Adrenal gland (tissue), 12 donors: ENCODE results near the gene EED. TPM values are rescaled to one million over a fixed set of nuclear protein-coding genes. Genes with fewer than 3 reads are reported as not detected.

Experiments
- DNase-seq, 7 donors: peaks; one replicate each; pipeline ENCODE4 v3.0.0-alpha.2; 2019 to 2020
- H3K27ac ChIP-seq, 5 donors: fragments of 200-600 bp; sonication (generic) in 4 of 5; 1 replicate in 3 of 5; 2 replicates in 2 of 5; pipeline versions ENCODE4 v1.5.1 to v1.8.0; 2016 to 2020; ENCODE audit warnings: mild to moderate bottlenecking in 1 of 5
- H3K27me3 ChIP-seq: fragments of 200-600 bp; 2 replicates; pipeline ENCODE4 v1.8.0; 2021
- H3K36me3 ChIP-seq, 2 donors: fragments of 200-600 bp; replicated peaks in 1 of 2; 1 replicate in 1 of 2; 2 replicates in 1 of 2; pipeline versions ENCODE4 v1.5.1 to v1.8.0; 2018 to 2022
- H3K4me1 ChIP-seq, 2 donors: fragments of 200-600 bp; replicated peaks in 1 of 2; 1 replicate in 1 of 2; 2 replicates in 1 of 2; pipeline versions ENCODE4 v1.5.1 to v1.8.0; 2018 to 2021
- H3K4me3 ChIP-seq, 4 donors: fragments of 200-600 bp; sonication (generic) in 3 of 4; one replicate each; pipeline ENCODE4 v1.5.1; 2016 to 2018
- H3K9me3 ChIP-seq, 3 donors: fragments of 200-600 bp; sonication (generic) in 1 of 3; replicated peaks in 1 of 3; 1 replicate in 2 of 3; 2 replicates in 1 of 3; pipeline versions ENCODE4 v1.5.1 to v1.8.0; 2016 to 2021
- POLR2A ChIP-seq, 2 donors: fragments of 450-650 bp; IDR thresholded peaks; one replicate each; pipeline ENCODE4 v1.6.1; 2017; ENCODE audit warnings: antibody characterized with exemption in 2 of 2, mild to moderate bottlenecking in 2 of 2, moderate library complexity in 1 of 2
- WGBS, 4 donors: extraction: QIAGEN DNeasy Blood & Tissue Kit in 2 of 4; methylation state at CpG; one replicate each; pipeline versions ENCODE4 v1.1.5 to v1.1.7; 2013 to 2017; 5-methylcytosine and 5-hydroxymethylcytosine counted together
- intact Hi-C, 2 donors: fragments of 100-400 bp; cut with DNase I; formaldehyde crosslinking; loops; one replicate each; pipeline versions ENCODE4 v1.14.1 to v1.15.0; 2022 to 2023
- polyA plus RNA-seq, 3 donors: library from polyadenylated mRNA; stranded (reverse); fragments of 200-250 nt in 2 of 3; fragments of 350-450 nt in 1 of 3; fragmentation: Illumina TruSeq in 1 of 3; extraction: RNeasy Lipid Tissue Mini Kit (QIAGEN cat#74804) in 1 of 3; gene quantifications; one replicate each; pipeline ENCODE4 v1.2.3, GENCODE V29; 2013 to 2014
- total RNA-seq, 9 donors: library from RNA; depleted of rRNA in 4 of 9; stranded (reverse); fragments of >200 nt in 4 of 9; fragments of 120-200 nt in 1 of 9; fragmentation: NEBNext Ultra II Directional in 1 of 9; extraction: Animal tissue kit (Norgen Biotek cat#: 25700) in 1 of 9; gene quantifications; one replicate each; pipeline versions ENCODE4 v1.1.0 to v1.2.4, GENCODE V29; 2013 to 2023
- TF ChIP-seq, protein P1 (sequence below), 6 experiments: fragments of 450-650 bp in 4 of 6; fragments of 200-600 bp in 2 of 6; sonication (generic) in 1 of 6; IDR thresholded peaks; 1 replicate in 5 of 6; 2 replicates in 1 of 6; pipeline versions ENCODE4 v1.5.1 to v1.8.0; 2016 to 2021; ENCODE audit warnings: antibody characterized with exemption in 6 of 6, mild to moderate bottlenecking in 2 of 6, moderate library complexity in 1 of 6
- donor health status: healthy with polysubstance abuse.
- donor health status: Bipolar disorder and iron deficiency.
- donor health status: DM: yes; HTN: yes; CAD: no.
- donor health status: DM: no; HTN: no; CAD: no.
- donor health status: DM: no; HTN: no; CAD: no.
- donor health status: DM: yes; HTN: yes; CAD: no.

The EED gene
- total and polyA plus RNA-seq, 12 donors, result 8.5 to 21.6 (median 16.5) TPM

DNA sequence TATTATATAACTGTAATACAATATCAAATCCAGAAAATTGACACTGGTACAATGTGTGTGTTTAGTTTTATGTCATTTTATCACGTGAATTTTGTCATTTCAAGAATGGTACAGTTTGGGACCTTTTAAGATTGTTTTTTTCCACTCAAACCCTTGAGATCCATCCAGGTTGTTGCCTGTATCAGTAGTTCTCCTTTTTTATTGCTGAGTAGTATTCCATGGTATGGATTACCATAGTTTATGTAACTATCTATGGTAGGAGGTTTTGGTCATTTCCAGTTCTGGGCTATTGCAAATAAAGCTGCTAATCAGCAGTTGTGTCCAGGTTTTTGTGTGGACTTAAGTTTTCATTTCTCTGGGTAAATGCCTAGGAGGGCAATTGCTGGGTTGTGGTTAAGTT lies 25.1 kb downstream of the EED start:
- Histone ChIP-seq H3K27ac (no peak overlapping the region), H3K4me1 (no peaks in the 10 kb centered on the region), H3K36me3 (peaks cover 0 to 4% of the 10 kb centered on the region in 2 donors), H3K4me3 (no peak overlapping the region), H3K27me3 (no peaks in the 10 kb centered on the region), H3K9me3 (peaks cover 0 to 3% (median 0%) of the 10 kb centered on the region in 3 donors)
- TF ChIP-seq, protein P1, sequence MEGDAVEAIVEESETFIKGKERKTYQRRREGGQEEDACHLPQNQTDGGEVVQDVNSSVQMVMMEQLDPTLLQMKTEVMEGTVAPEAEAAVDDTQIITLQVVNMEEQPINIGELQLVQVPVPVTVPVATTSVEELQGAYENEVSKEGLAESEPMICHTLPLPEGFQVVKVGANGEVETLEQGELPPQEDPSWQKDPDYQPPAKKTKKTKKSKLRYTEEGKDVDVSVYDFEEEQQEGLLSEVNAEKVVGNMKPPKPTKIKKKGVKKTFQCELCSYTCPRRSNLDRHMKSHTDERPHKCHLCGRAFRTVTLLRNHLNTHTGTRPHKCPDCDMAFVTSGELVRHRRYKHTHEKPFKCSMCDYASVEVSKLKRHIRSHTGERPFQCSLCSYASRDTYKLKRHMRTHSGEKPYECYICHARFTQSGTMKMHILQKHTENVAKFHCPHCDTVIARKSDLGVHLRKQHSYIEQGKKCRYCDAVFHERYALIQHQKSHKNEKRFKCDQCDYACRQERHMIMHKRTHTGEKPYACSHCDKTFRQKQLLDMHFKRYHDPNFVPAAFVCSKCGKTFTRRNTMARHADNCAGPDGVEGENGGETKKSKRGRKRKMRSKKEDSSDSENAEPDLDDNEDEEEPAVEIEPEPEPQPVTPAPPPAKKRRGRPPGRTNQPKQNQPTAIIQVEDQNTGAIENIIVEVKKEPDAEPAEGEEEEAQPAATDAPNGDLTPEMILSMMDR (IDR thresholded peaks at IDR 0.05), result no peak
- TF ChIP-seq POLR2A (IDR thresholded peaks at IDR 0.05), result no peak
- DNase-seq, result no peak
- 67 to 78% (median 77%) methylated on average over 1 of the region's 1 CpG for WGBS, 4 donors
- intact Hi-C loops, result no loop called here

DNA sequence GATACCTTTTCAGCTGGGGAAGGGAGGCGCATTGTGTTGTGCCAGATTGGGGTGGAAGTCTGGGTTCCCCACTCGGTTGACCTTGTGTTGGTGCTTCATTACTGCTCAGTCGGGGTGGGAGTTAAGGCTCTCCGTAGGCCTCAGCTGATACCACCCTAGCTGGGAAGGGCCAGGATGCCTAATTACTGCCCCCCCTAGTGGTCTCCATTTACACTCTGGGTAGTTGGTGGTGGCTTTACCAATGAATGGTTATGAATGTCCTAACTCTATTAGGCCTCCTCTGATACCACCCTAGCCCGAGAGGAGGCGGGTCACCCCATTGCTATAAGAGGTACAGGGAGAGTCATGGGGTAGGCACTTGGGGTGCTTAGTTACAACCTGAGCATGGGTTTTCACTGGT lies 29.9 kb downstream of the EED start:
- Histone ChIP-seq H3K27ac (no peak overlapping the region), H3K4me1 (no peaks in the 10 kb centered on the region), H3K36me3 (peaks cover 0 to 20% of the 10 kb centered on the region in 2 donors), H3K9me3 (peaks cover 0 to 1% (median 0%) of the 10 kb centered on the region in 3 donors), H3K4me3 (no peak overlapping the region), H3K27me3 (no peaks in the 10 kb centered on the region)
- DNase-seq, result no peak
- WGBS, 4 donors, result 87 to 98% (median 95%) methylated on average over 6 of the region's 6 CpGs
- intact Hi-C loops, result no loop called here
- TF ChIP-seq POLR2A (IDR thresholded peaks at IDR 0.05), result no peak
- TF ChIP-seq, protein P1 (IDR thresholded peaks at IDR 0.05), result no peak

DNA sequence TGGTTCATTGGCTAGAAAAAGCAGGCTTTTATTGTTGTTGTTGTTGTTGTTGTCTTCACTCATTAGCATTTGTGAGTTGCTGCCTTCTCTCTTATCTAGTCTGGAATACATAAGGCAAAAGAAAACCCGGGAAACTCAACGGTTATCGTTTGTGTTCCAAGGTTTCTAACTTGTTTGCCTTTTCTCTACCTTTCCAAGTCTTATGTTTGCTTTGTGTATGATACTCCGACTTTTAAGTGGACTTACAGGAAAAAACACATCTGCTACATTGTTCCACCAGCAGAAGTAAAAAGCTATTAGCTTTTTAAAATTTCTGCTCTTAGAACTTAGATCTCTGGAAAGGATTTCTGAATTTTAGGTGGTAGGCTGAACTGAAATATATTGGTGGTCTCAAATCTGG lies 30.4 kb downstream of the EED start:
- Histone ChIP-seq H3K36me3 (peaks cover 0 to 20% of the 10 kb centered on the region in 2 donors), H3K9me3 (no peaks in the 10 kb centered on the region), H3K27ac (no peak overlapping the region), H3K4me3 (no peak overlapping the region), H3K27me3 (no peaks in the 10 kb centered on the region), H3K4me1 (no peaks in the 10 kb centered on the region)
- TF ChIP-seq, protein P1 (IDR thresholded peaks at IDR 0.05), result no peak
- no peak for TF ChIP-seq POLR2A (IDR thresholded peaks at IDR 0.05)
- WGBS, 4 donors, result 94 to 97% (median 95%) methylated on average over 4 of the region's 4 CpGs
- no peak for DNase-seq
- intact Hi-C loops, result no loop called here

DNA sequence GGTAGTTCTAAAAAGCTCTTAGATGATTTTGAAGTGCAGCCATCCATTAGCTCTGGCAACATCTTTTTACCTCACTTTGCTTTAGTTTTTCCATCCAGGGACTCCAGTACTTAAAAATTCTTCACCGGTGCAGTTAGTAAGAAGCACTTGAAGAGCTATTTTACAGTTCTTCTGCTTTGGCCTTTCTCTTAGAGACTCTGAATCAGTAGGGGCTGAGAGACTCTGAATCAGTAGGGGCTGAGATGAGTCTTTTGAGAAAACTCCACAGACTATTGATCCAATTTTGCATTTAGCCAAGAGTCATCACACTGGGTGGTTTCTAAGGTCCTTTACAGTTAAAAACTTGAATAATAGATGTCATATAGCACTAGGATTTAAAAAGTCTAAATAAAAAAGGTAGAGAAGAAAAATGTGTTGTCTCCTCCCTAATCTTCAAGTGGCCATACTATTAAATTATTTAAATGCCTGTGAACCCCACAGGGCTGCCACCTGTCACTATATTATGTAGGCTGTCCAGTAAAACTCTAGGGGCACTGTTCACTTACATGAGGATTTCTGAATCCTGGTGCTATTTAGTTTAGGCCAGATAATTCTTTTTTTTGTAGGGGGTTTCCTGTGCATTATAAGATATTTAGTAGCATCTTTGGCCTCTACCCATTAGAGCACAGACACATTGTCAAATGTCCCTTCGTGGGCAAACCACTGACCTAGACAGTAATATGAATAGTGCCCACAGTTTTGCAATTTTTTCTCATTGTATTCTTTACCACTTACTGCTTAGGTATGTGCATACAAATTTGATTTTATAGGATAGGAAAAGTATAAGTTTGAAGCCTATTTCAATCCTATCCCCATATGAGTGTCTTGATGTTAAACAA lies 31.2 kb downstream of the EED start:
- DNase-seq, result no peak
- intact Hi-C loops, result no loop called here
- WGBS, 4 donors, result 94 to 96% (median 96%) methylated on average over 2 of the region's 2 CpGs
- H3K9me3 ChIP-seq, result no peaks in the 10 kb centered on the region
- H3K27me3 ChIP-seq, result no peaks in the 10 kb centered on the region
- H3K27ac ChIP-seq, result no peak overlapping the region
- H3K36me3 ChIP-seq, result peaks cover 0 to 20% of the 10 kb centered on the region in 2 donors
- no peaks in the 10 kb centered on the region for H3K4me1 ChIP-seq
- H3K4me3 ChIP-seq, result no peak overlapping the region
- TF ChIP-seq POLR2A (IDR thresholded peaks at IDR 0.05), result no peak
- TF ChIP-seq, protein P1 (IDR thresholded peaks at IDR 0.05), result no peak
